Lung (tissue), 12 donors: ENCODE measurements around the gene SLC44A5. TPM values are rescaled to one million over a fixed set of nuclear protein-coding genes. Genes with fewer than 3 reads are reported as not detected.

Experiments
- ATAC-seq: fragments of 200-7000 bp; cut with Tn5 transposase; one replicate; pipeline ENCODE4 v1.9.1; 2020; ENCODE audit warnings: moderate number of reproducible peaks; ENCODE audit not compliant: insufficient read depth, low FRiP score
- DNase-seq, 3 donors: peaks; one replicate each; pipeline ENCODE4 v3.0.0-alpha.2; 2013 to 2017
- H3K27ac ChIP-seq, 2 donors: one replicate each; pipeline ENCODE4 v1.5.1; 2013; ENCODE audit warnings: mild to moderate bottlenecking in 2 of 2, moderate library complexity in 2 of 2, control low read depth in 1 of 2, inconsistent platforms in 1 of 2, low read depth in 1 of 2, low read length in 1 of 2
- H3K27me3 ChIP-seq, 3 donors: one replicate each; pipeline ENCODE4 v1.5.1; 2013; ENCODE audit warnings: low read length in 2 of 3; ENCODE audit not compliant: control insufficient read depth in 3 of 3, insufficient read depth in 3 of 3
- H3K36me3 ChIP-seq, 4 donors: one replicate each; pipeline ENCODE4 v1.5.1; 2013; ENCODE audit warnings: low read length in 4 of 4, mild to moderate bottlenecking in 1 of 4, moderate library complexity in 1 of 4; ENCODE audit not compliant: control insufficient read depth in 4 of 4, insufficient read depth in 4 of 4
- H3K4me1 ChIP-seq, 5 donors: one replicate each; pipeline ENCODE4 v1.5.1; 2013; ENCODE audit warnings: low read length in 5 of 5, mild to moderate bottlenecking in 2 of 5, moderate library complexity in 1 of 5; ENCODE audit not compliant: control insufficient read depth in 5 of 5, insufficient read depth in 5 of 5
- H3K4me3 ChIP-seq: one replicate; pipeline ENCODE4 v1.5.1; 2013; ENCODE audit warnings: mild to moderate bottlenecking, control low read depth, moderate library complexity
- H3K9ac ChIP-seq, 2 donors: one replicate each; pipeline ENCODE4 v1.5.1; 2013; ENCODE audit warnings: low read length in 2 of 2, control low read depth in 1 of 2; ENCODE audit not compliant: insufficient read depth in 1 of 2
- H3K9me3 ChIP-seq, 4 donors: one replicate each; pipeline ENCODE4 v1.5.1; 2013; ENCODE audit warnings: low read length in 3 of 4, mild to moderate bottlenecking in 1 of 4, moderate library complexity in 1 of 4; ENCODE audit not compliant: control insufficient read depth in 4 of 4, insufficient read depth in 3 of 4
- WGBS, 2 donors: extraction: QIAGEN DNeasy Blood & Tissue Kit; methylation state at CpG; one replicate each; pipeline ENCODE4 v1.1.7; 2013; 5-methylcytosine and 5-hydroxymethylcytosine counted together
- polyA plus RNA-seq, 2 donors: library from polyadenylated mRNA; stranded (reverse); fragments of 200-250 nt; gene quantifications; one replicate each; pipeline ENCODE4 v1.2.1, GENCODE V29; 2013
- total RNA-seq, 2 donors: library from RNA; depleted of rRNA in 1 of 2; stranded (reverse); fragments of >200 nt in 1 of 2; gene quantifications; one replicate each; pipeline ENCODE4 v1.2.1, GENCODE V29; 2014 to 2021
- TF ChIP-seq, protein P1 (sequence below): IDR thresholded peaks from 2 replicates; pipeline ENCODE4 v1.5.1; 2012; ENCODE audit warnings: mild to moderate bottlenecking; ENCODE audit errors: control extremely low read depth, extremely low read depth
- donor health status: control.
- donor health status: control.
- donor health status: Bipolar disorder and iron deficiency.
- donor health status: healthy.
- donor health status: DM: yes; HTN: yes; CAD: no.

Gene SLC44A5
- total and polyA plus RNA-seq, 4 donors: 0.10 to 1.6 (median 0.43) TPM

DNA sequence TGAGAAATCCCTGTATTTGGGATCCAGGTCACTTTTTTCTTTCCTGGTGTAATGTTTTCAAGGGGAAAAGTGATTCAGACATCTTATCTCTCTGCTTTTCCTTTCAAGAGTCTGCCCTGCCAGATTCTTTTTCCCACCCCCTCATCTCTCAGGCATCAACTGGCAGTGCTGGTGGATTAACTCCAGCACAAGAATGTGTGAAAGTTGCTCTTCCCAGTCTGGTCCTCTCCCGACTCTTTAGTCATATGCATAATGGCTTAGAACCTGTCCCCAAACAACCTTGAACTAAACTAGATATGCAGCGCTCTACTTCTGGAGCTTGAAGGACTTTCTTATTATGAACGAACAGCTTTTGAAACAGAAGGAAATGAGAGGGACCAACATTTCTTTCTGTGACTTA lies 88.5 kb downstream of the SLC44A5 start:
- no peaks in the 10 kb centered on the region for H3K4me1 ChIP-seq
- no peaks in the 10 kb centered on the region for H3K9me3 ChIP-seq
- no peaks in the 10 kb centered on the region for H3K27me3 ChIP-seq
- no peak overlapping the region for H3K4me3 ChIP-seq
- TF ChIP-seq, protein P1, sequence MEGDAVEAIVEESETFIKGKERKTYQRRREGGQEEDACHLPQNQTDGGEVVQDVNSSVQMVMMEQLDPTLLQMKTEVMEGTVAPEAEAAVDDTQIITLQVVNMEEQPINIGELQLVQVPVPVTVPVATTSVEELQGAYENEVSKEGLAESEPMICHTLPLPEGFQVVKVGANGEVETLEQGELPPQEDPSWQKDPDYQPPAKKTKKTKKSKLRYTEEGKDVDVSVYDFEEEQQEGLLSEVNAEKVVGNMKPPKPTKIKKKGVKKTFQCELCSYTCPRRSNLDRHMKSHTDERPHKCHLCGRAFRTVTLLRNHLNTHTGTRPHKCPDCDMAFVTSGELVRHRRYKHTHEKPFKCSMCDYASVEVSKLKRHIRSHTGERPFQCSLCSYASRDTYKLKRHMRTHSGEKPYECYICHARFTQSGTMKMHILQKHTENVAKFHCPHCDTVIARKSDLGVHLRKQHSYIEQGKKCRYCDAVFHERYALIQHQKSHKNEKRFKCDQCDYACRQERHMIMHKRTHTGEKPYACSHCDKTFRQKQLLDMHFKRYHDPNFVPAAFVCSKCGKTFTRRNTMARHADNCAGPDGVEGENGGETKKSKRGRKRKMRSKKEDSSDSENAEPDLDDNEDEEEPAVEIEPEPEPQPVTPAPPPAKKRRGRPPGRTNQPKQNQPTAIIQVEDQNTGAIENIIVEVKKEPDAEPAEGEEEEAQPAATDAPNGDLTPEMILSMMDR: no peak
- H3K36me3 ChIP-seq: no peaks in the 10 kb centered on the region
- WGBS, 2 donors: 58 to 65% methylated on average over 3 of the region's 3 CpGs
- no peak overlapping the region for H3K9ac ChIP-seq
- H3K27ac ChIP-seq: no peak overlapping the region
- ATAC-seq (no peak), DNase-seq (no peak)

DNA sequence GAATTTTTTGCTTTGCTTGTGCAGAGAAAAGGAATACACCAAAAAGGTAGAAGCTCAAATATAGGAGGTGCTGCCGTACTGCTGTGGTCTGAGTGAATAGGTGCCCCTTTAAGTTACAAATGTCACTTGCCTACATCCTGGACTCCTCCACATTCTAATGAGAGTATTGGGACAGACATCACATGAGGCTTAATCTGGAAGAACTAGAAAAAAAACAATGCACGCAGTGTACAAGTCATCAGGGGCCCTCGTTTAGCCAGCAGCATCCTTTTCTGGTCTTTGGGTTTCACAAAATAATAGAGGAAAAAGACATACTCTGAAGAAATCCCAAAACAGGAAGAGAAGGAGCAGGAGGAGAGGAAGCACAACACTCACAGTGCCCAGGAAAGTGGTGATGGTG lies 89.3 kb downstream of the SLC44A5 start:
- DNase-seq (no peak), ATAC-seq (no peak)
- no peak overlapping the region for H3K9ac ChIP-seq
- TF ChIP-seq, protein P1: no peak
- H3K27me3 ChIP-seq: no peaks in the 10 kb centered on the region
- 62 to 63% methylated on average over 3 of the region's 3 CpGs for WGBS, 2 donors
- H3K27ac ChIP-seq: no peak overlapping the region
- H3K4me3 ChIP-seq: no peak overlapping the region
- no peaks in the 10 kb centered on the region for H3K9me3 ChIP-seq
- H3K4me1 ChIP-seq: no peaks in the 10 kb centered on the region
- no peaks in the 10 kb centered on the region for H3K36me3 ChIP-seq

DNA sequence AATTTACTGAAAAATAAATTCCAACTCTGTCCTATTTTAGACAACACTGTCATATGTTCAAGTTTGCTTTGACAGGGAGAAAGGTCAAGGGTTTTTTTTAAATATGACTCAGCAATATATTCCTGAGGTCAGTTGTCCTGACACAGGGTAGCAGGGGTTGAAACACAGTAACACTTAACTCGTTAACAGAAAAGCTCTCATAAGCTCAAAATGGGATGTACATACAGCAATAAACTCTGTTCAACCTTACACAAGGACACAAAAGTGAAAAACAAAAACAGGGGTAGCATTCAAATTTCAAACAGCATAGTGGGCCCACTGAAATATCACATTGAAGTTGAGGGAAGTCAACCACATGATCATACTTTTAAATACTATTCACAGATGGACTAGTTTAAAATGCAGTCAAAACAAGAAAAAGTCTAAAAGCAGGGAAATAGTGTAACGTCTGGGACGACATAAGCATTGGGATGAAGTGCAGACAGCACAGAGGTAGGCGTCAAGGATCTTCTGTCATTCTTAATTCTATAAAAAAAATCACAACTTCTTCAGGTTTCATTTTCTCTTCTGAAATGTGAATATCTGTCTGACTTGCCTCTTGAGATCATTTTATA lies 89.9 kb downstream of the SLC44A5 start:
- H3K36me3 ChIP-seq: no peaks in the 10 kb centered on the region
- no peak overlapping the region for H3K4me3 ChIP-seq
- no peaks in the 10 kb centered on the region for H3K9me3 ChIP-seq
- no peaks in the 10 kb centered on the region for H3K4me1 ChIP-seq
- no peak overlapping the region for H3K9ac ChIP-seq
- TF ChIP-seq, protein P1: no peak
- ATAC-seq (no peak), DNase-seq (no peak)
- no peaks in the 10 kb centered on the region for H3K27me3 ChIP-seq
- no peak overlapping the region for H3K27ac ChIP-seq
- WGBS, 2 donors: 71 to 80% methylated on average over 4 of the region's 4 CpGs
